ENCODE data around the gene USP27X. TPM values are rescaled to one million over a fixed set of nuclear protein-coding genes. Genes with fewer than 3 reads are reported as not detected.

Gene USP27X
- total RNA-seq, 4 donors from 2014 or later: 1.3 to 3.6 (median 2.7) TPM

DNA sequence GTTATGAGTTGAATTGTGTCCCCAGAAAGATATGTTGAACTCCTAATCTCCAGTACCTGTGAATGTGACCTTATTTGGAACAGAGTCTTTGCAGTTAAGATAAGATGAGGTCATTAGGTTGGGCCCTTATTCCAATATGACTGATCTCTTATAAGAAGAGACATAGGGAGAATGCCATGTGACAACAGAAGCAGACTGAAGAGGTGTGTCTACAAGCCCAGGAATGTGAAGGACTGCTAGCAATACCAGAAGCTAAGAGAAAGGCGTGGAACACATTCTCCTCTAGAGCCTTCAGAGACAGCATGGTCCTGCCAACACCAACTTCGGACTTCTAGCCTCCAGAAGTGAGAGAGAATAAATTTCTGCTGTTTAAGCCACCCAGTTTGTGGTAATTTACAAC lies 22.5 kb upstream of the USP27X start:
- Histone ChIP-seq H3K9me3 (no peaks in the 10 kb centered on the region), H3K4me1 (no peaks in the 10 kb centered on the region), H3K4me3 (no peak overlapping the region), H3K27me3 (no peaks in the 10 kb centered on the region), H3K36me3 (no peaks in the 10 kb centered on the region), H3K27ac (no peak overlapping the region)
- no peak for TF ChIP-seq EP300 (IDR thresholded peaks at IDR 0.05)
- no peak for TF ChIP-seq POLR2A (IDR thresholded peaks at IDR 0.05)
- no peak for TF ChIP-seq CTCF (IDR thresholded peaks at IDR 0.05)
- no peak for DNase-seq (ENCODE audit: low spot score in 2 of 2)
- WGBS, 2 donors: 50 to 52% methylated on average over 2 of the region's 2 CpGs

DNA sequence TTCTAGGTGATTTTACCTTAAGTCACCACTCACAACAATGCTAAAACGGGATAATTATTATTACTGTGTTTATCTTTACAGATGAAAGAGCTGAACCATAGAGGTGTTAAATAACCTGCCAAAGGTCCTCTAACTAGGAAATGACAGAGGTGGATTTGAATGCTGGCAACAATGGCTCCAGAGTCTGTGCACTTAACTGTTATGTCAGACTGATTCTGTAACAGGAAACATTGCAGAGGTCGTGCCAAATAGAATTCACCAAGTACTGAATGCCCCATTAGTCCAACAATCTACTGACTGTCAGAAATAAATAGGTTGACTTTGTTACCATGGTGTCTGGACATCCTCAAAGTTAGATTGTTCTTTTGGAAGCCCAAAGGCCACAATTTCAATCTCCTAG lies 20.9 kb upstream of the USP27X start:
- no peak for TF ChIP-seq CTCF (IDR thresholded peaks at IDR 0.05)
- TF ChIP-seq POLR2A (IDR thresholded peaks at IDR 0.05): no peak
- TF ChIP-seq EP300 (IDR thresholded peaks at IDR 0.05): no peak
- H3K9me3 ChIP-seq: no peaks in the 10 kb centered on the region
- H3K27ac ChIP-seq: no peak overlapping the region
- no peaks in the 10 kb centered on the region for H3K4me1 ChIP-seq
- no peaks in the 10 kb centered on the region for H3K36me3 ChIP-seq
- no peak overlapping the region for H3K4me3 ChIP-seq
- H3K27me3 ChIP-seq: no peaks in the 10 kb centered on the region
- WGBS, 2 donors: 47 to 63% methylated on average over 2 of the region's 2 CpGs
- no peak for DNase-seq (ENCODE audit: low spot score in 2 of 2)

- H3K27ac ChIP-seq: no peak overlapping the region
- no peaks in the 10 kb centered on the region for H3K9me3 ChIP-seq
- WGBS, 2 donors: 87 to 100% methylated on average over 1 of the region's 1 CpG
- H3K36me3 ChIP-seq: no peaks in the 10 kb centered on the region
- H3K4me1 ChIP-seq: no peaks in the 10 kb centered on the region
- no peak overlapping the region for H3K4me3 ChIP-seq
- no peak for TF ChIP-seq EP300 (IDR thresholded peaks at IDR 0.05)
- TF ChIP-seq POLR2A (IDR thresholded peaks at IDR 0.05): no peak
- TF ChIP-seq CTCF (IDR thresholded peaks at IDR 0.05): no peak
- H3K27me3 ChIP-seq: no peaks in the 10 kb centered on the region
- DNase-seq (ENCODE audit: low spot score in 2 of 2): no peak
Measured at GRCh38 chrX:49859491-49859890, 19.8 kb upstream of the USP27X start.

DNA sequence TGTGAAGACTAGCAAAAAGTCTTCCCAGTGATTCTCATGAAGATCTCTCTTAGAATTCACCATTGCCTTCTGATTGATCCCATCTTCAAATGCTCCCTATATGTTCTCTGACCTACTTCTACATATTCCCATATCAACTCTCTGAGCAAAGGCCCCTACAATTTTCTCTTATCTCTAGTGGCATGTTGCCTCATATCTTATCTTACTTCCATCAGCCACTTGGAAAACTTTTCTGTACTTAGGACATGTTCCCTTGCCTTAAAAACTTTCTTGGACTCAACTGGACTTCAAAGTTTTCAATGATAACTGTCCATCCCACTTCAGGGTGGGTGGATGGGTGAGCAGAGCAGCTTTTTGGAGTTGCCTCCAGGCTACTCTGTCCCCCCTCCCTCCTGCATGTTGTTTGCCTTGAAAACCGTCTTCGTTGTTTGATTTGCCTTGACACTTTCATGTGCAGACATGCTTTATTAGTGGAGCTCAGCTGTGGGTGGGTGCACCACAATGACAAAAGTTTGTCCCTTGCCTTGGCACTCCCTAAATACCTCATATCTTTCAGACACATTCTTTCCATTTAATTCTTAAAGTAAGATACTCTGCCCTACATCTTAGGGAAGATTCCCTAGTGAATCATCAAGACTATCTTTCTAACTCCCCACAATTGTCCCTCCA lies 18.3 kb upstream of the USP27X start:
- no peak overlapping the region for H3K27ac ChIP-seq
- H3K4me1 ChIP-seq: no peaks in the 10 kb centered on the region
- H3K9me3 ChIP-seq: no peaks in the 10 kb centered on the region
- no peaks in the 10 kb centered on the region for H3K36me3 ChIP-seq
- TF ChIP-seq POLR2A (IDR thresholded peaks at IDR 0.05): no peak
- no peak for TF ChIP-seq CTCF (IDR thresholded peaks at IDR 0.05)
- TF ChIP-seq EP300 (IDR thresholded peaks at IDR 0.05): no peak
- H3K4me3 ChIP-seq: no peak overlapping the region
- no peaks in the 10 kb centered on the region for H3K27me3 ChIP-seq
- WGBS, 2 donors: 70 to 79% methylated on average over 2 of the region's 2 CpGs
- DNase-seq (ENCODE audit: low spot score in 2 of 2): no peak

DNA sequence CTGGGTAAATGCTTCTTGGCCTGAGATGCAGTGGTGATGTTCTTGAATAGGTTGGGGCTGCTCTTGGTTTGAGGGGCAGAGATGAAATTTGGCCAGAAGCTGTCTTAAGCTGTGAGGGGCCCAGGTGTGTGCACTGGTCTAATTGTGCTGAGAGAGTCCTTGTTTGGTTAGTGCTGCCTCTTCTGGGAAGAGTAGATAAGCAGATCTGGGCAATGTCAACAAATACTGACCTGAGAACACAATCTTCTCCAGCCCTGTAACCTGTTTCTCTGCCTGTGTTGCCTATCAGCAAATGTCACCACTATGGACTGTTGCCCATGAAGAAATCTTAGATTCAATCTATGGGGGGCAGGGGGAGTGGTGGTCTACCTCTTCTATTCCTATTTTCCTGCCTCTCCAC lies 17.2 kb upstream of the USP27X start:
- TF ChIP-seq CTCF (IDR thresholded peaks at IDR 0.05) (no peak), POLR2A (IDR thresholded peaks at IDR 0.05) (no peak), EP300 (IDR thresholded peaks at IDR 0.05) (no peak)
- DNase-seq (ENCODE audit: low spot score in 2 of 2): no peak
- H3K9me3 ChIP-seq: no peaks in the 10 kb centered on the region
- H3K4me3 ChIP-seq: no peak overlapping the region
- no peak overlapping the region for H3K27ac ChIP-seq
- no peaks in the 10 kb centered on the region for H3K27me3 ChIP-seq
- H3K36me3 ChIP-seq: no peaks in the 10 kb centered on the region
- H3K4me1 ChIP-seq: no peaks in the 10 kb centered on the region

All from tibial nerve (tissue), 4 donors.